ENCODE measurements around the gene CDC42BPB. TPM values are rescaled to one million over a fixed set of nuclear protein-coding genes. Genes with fewer than 3 reads are reported as not detected.

Gene CDC42BPB
- polyA plus RNA-seq, 1 of the 3 experiments (the other 2 are of a cell fraction) = 61.6 TPM

DNA sequence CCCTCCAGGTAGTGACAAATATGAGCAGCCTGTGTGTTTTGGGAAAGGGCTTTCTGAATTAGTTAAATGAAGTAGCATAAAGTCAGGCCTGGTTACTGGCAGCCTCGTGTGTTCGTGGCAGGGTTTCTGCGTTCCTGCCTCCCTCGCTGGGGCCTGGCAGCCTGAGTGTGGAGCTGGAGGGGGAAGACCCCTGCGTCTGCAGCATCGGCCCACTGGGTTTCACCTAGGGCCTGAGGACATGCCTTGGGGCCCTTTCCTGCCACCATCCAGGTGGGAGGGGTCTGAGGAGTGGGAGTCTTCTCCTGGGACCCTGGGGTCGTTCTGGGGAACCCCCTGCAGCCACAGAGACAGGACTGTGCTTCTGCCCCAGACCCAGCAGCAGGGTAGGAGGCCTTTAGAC lies 155.3 kb downstream of the CDC42BPB start:
- Histone ChIP-seq H3K4me3 (ENCODE audit: low read depth in 2 of 2, low read length in 1 of 2) (no peak overlapping the region), H3K4me1 (ENCODE audit: control insufficient read depth in 1 of 2, insufficient read depth in 2 of 2, low read depth in 1 of 2, low read length in 1 of 2) (no peaks in the 10 kb centered on the region; a peak in 1 of 4 replicates), H4K20me1 (ENCODE audit: insufficient read depth) (no peaks in the 10 kb centered on the region), H3K36me3 (replicated peaks in 1 of 2; ENCODE audit: control insufficient read depth in 1 of 2, insufficient read depth in 2 of 2, low read length in 1 of 2) (peaks cover 18 to 29% of the 10 kb centered on the region in 2 experiments), H3K27ac (ENCODE audit: low read depth in 2 of 2, low read length in 1 of 2) (no peak overlapping the region), H3K9ac (no peak overlapping the region), H3K9me2 (no peaks in the 10 kb centered on the region), H3K79me2 (ENCODE audit: insufficient read depth) (no peaks in the 10 kb centered on the region), H2AFZ (ENCODE audit: low read depth) (no peak overlapping the region), H3F3A (replicated peaks; ENCODE audit: insufficient read depth) (peaks cover 3% of the 10 kb centered on the region), H3K9me3 (no peaks in the 10 kb centered on the region), H3K27me3 (ENCODE audit: insufficient read depth) (no peaks in the 10 kb centered on the region), H3K4me2 (no peak overlapping the region)
- POLR2A ChIA-PET = no interaction called here
- CTCF ChIA-PET = no interaction called here
- 90% methylated on average over 7 of the region's 7 CpGs for WGBS (ENCODE audit: low lambda C conversion rate)
- peak; percentile 18 for DNase-seq
- TF ChIP-seq RAD21 (IDR thresholded peaks at IDR 0.05; ENCODE audit: low read length) = no peak
- TF ChIP-seq GATA2 (CRISPR knock-in tag; IDR thresholded peaks at IDR 0.05) = no peak
- no peak for TF ChIP-seq MXI1 (IDR thresholded peaks at IDR 0.05; ENCODE audit: low read depth, low read length)
- TF ChIP-seq USF1 (IDR thresholded peaks at IDR 0.05; ENCODE audit: borderline replicate concordance, low read depth) = no peak
- no peak for TF ChIP-seq EP300 (IDR thresholded peaks at IDR 0.05; ENCODE audit: borderline replicate concordance in 1 of 2, low read depth in 1 of 2, low read length in 1 of 2)
- no peak for TF ChIP-seq ELF1 (IDR thresholded peaks at IDR 0.05)

- H2AFZ ChIP-seq (ENCODE audit: low read depth) = no peak overlapping the region
- no peak overlapping the region for H3K27ac ChIP-seq (ENCODE audit: low read depth in 2 of 2, low read length in 1 of 2)
- no peaks in the 10 kb centered on the region for H3K9me2 ChIP-seq
- peaks cover 19 to 25% of the 10 kb centered on the region in 2 experiments for H3K36me3 ChIP-seq (replicated peaks in 1 of 2; ENCODE audit: control insufficient read depth in 1 of 2, insufficient read depth in 2 of 2, low read length in 1 of 2)
- ChIA-PET POLR2A (no interaction called here), CTCF (no interaction called here)
- no peak overlapping the region for H3K4me2 ChIP-seq
- H3K4me1 ChIP-seq (ENCODE audit: control insufficient read depth in 1 of 2, insufficient read depth in 2 of 2, low read depth in 1 of 2, low read length in 1 of 2) = no peaks in the 10 kb centered on the region; a peak in 1 of 4 replicates
- H3F3A ChIP-seq (replicated peaks; ENCODE audit: insufficient read depth) = peaks cover 3% of the 10 kb centered on the region
- H3K79me2 ChIP-seq (ENCODE audit: insufficient read depth) = no peaks in the 10 kb centered on the region
- no peaks in the 10 kb centered on the region for H4K20me1 ChIP-seq (ENCODE audit: insufficient read depth)
- no peak for TF ChIP-seq ELF1 (IDR thresholded peaks at IDR 0.05)
- no peak for TF ChIP-seq MEF2A (IDR thresholded peaks at IDR 0.05; ENCODE audit: borderline replicate concordance, low read depth)
- no peak for TF ChIP-seq EP300 (IDR thresholded peaks at IDR 0.05; ENCODE audit: borderline replicate concordance in 1 of 2, low read depth in 1 of 2, low read length in 1 of 2)
- TF ChIP-seq, protein P1, sequence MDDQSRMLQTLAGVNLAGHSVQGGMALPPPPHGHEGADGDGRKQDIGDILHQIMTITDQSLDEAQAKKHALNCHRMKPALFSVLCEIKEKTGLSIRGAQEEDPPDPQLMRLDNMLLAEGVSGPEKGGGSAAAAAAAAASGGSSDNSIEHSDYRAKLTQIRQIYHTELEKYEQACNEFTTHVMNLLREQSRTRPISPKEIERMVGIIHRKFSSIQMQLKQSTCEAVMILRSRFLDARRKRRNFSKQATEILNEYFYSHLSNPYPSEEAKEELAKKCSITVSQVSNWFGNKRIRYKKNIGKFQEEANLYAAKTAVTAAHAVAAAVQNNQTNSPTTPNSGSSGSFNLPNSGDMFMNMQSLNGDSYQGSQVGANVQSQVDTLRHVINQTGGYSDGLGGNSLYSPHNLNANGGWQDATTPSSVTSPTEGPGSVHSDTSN (IDR thresholded peaks at IDR 0.05) = no peak
- no peak for TF ChIP-seq TAF1 (IDR thresholded peaks at IDR 0.05; ENCODE audit: borderline replicate concordance, low read depth, low read length)
- no peak for TF ChIP-seq SMC3 (IDR thresholded peaks at IDR 0.05; ENCODE audit: low read depth, low read length)
- TF ChIP-seq SIN3A (IDR thresholded peaks at IDR 0.05; ENCODE audit: borderline replicate concordance, low read depth, low read length) = no peak
- TF ChIP-seq USF1 (IDR thresholded peaks at IDR 0.05; ENCODE audit: borderline replicate concordance, low read depth) = no peak
- no peak for TF ChIP-seq MAX (IDR thresholded peaks at IDR 0.05; ENCODE audit: low read depth)
- TF ChIP-seq TEAD4 (IDR thresholded peaks at IDR 0.05; ENCODE audit: borderline replicate concordance, insufficient read depth) = no peak
- TF ChIP-seq MXI1 (IDR thresholded peaks at IDR 0.05; ENCODE audit: low read depth, low read length) = no peak
- TF ChIP-seq RAD21 (IDR thresholded peaks at IDR 0.05; ENCODE audit: low read length) = no peak
- no peak for TF ChIP-seq EZH2phosphoT487 (IDR thresholded peaks at IDR 0.05; ENCODE audit: borderline replicate concordance, low read depth)
- TF ChIP-seq GABPA (IDR thresholded peaks at IDR 0.05; ENCODE audit: low read depth) = no peak
- TF ChIP-seq RCOR1 (IDR thresholded peaks at IDR 0.05; ENCODE audit: low read length) = no peak
- no peak for TF ChIP-seq JUND (IDR thresholded peaks at IDR 0.05)
- no peaks in the 10 kb centered on the region for H3K9me3 ChIP-seq
- H3K9ac ChIP-seq = no peak overlapping the region
- 97% methylated on average over 4 of the region's 4 CpGs for WGBS (ENCODE audit: low lambda C conversion rate)
- no peak overlapping the region for H3K4me3 ChIP-seq (ENCODE audit: low read depth in 2 of 2, low read length in 1 of 2)
- no peak for DNase-seq
- no peaks in the 10 kb centered on the region for H3K27me3 ChIP-seq (ENCODE audit: insufficient read depth)
These were observed 155.7 kb downstream of the CDC42BPB start for GRCh38 chr14:102901633-102902032.
